Measurements from ENCODE around the gene CCL24. TPM values are rescaled to one million over a fixed set of nuclear protein-coding genes. Genes with fewer than 3 reads are reported as not detected.
"Not testable (repeated sequence)": the region's sequence is repeated elsewhere in the genome, so short reads cannot be mapped to it uniquely, and the experiment has no call there.

Gene CCL24
- not detected for polyA plus RNA-seq (ENCODE audit: insufficient read length)
- long read RNA-seq, donor 1, result 0 reads
- long read RNA-seq, donor 2, result 0 reads
- long read RNA-seq, donor 3, result 0 reads
- long read RNA-seq, donor 4, result 0 reads
- long read RNA-seq, donor 5, partial matches to known transcripts, result 0 of 1 reads
- long read RNA-seq, donor 5, other reads (novel, unspliced or antisense), result 0 of 1 reads
- long read RNA-seq, donor 6, result 0 reads
- long read RNA-seq, donor 7, result 0 reads
- long read RNA-seq, donor 8, result 0 reads

- no peak for DNase-seq
These were observed at the start of gene CCL24 for GRCh38 chr7:75813781-75814236. CCL24 (minus strand) TSS chr7:75813806; CDS start chr7:75813715, 91 bp downstream.

- DNase-seq, result no peak
These were observed 48.0 kb upstream of the CCL24 start for GRCh38 chr7:75861636-75862035.

DNA sequence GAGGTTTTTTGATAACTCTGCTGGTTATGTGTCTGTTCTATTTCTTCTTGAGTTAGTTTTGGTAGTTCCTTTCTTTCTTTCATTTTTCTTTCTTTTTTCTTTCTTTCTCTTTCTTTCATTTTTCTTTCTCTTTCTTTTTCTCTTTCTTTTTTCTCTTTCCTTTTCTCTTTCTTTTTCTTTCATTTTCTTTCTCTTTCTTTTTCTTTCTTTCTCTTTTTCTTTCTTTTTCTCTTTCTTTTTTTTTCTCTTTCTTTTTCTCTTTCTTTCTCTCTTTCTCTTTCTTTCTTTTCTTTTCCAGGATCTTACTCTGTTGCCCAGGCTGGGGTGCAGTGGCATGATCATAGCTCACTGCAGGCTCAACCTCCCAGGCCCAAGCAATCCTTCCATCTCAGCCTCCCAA lies 44.8 kb upstream of the CCL24 start:
- DNase-seq, result no peak

- DNase-seq, result no peak
These were observed 42.9 kb upstream of the CCL24 start for GRCh38 chr7:75856536-75856935.

DNA sequence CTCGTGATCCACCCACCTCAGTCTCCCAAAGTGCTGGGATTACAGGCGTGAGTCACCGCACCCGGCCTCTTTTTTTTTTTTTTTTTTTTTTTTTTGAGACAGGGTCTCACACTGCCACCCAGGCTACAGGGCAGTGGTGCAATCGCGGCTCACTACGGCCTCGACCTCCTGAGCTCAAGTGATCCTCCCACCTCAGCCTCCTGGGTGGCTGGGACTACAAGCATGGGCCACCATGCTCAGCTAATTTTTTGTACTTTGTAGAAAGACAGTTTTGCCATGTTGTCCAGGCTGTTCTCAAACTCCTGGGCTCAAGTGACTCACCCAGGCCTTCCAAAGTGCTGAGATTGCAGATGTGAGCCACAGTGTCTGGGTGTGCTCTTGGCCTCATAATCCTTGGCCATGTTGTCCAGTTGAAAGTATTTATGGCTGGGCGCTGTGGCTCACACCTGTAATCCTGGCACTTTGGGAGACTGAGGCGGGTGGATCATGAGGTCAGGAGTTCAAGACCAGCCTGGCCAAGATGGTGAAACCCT lies 41.3 kb upstream of the CCL24 start:
- DNase-seq, result not testable (repeated sequence)

DNA sequence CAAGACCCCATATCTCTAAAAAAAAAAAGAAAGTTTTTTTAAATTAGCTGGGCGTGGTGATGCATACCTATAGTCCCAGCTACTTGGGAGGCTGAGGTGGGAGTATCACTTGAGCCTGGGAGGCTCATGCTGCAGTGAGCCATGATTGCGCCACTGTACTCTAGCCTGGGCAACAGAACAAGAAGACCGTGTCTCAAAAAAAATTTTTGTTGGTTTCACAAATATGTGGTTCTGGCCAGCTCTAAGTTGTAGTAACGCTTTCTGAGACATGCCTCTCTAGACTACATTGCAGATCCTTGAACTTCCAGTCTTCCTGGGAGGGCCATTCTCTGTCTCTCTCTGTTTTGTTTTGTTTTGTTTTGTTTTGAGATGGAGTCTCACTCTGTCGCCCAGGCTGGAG lies 40.6 kb upstream of the CCL24 start:
- DNase-seq, result no peak

DNA sequence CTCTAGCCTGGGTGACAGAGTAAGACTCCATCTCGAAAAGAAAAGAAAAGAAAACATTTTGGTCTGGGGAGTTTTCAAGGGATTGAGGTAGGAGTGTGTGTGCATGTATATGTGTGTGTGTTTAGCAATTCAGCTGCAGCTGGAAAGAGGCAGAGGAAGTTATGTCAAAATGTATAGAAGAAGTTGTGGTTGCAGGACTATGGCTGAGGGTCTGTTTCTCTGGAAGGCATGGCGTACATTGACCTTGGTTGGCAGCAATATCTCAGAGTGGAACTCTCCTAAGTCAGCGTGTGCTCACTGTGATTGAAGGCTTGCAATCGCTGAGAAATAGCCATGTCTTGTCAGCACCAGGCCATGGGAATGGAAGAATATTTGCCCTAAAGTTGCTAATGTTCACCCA lies 36.6 kb upstream of the CCL24 start:
- DNase-seq, result no peak

DNA sequence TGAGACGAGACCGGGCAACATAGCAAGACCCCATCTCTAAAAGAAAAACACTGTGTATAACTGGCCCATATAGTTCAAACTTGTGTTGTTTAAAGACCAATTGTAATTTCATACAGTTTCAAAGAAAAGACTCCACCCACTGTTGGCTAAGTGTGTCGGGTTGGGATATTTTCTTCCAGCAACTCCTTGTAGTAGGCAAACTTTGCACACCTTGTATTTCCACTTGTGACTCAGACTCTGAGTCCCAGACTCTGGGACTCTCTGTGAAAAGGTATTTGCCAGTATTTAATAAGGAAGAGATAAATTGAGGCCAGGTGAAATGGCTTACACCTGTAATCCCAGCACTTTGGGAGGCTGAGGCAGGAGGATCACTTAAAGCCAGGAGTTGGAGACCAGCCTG lies 36.0 kb upstream of the CCL24 start:
- DNase-seq, result no peak

DNA sequence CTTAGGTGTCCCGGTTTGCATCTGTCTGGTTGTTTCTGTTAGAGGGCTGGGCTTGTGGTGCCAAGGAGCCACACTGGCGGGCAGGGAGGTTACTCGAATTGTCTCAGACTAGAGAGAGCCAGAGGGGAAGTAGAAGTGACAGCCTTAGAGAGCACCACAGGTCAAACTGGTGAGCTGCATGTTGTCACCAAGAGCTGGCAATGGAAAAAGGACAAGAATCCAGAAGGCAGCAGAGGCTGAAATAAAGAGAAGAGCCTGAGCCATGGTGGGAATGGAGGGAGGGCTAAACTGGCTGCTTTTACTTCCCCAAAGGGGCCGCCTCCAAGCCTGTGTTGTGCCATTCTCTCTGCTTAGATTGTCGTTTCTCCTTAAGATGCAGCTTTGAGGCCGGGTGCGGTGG lies 34.1 kb upstream of the CCL24 start:
- DNase-seq, result no peak

DNA sequence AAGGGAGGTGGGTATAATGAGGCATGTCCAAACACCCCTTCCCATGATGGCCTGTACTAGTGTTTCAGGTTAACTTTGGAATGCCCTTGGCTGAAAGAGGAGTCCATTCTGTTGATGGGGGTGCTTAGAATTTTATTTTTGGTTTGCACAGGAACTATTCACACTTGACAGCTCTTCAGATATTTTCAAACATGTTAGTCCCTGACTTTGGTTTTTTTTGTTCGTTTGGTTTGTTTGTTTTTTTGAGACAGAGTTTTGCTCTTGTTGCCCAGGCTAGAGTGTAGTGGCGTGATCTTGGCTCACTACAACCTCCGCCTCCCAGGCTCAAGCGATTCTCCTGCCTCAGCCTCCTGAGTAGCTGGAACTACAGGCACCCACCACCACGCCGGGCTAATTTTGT lies 31.5 kb upstream of the CCL24 start:
- not testable (repeated sequence) for DNase-seq

- DNase-seq, result no peak
These were observed 30.6 kb upstream of the CCL24 start for GRCh38 chr7:75844158-75844557.

DNA sequence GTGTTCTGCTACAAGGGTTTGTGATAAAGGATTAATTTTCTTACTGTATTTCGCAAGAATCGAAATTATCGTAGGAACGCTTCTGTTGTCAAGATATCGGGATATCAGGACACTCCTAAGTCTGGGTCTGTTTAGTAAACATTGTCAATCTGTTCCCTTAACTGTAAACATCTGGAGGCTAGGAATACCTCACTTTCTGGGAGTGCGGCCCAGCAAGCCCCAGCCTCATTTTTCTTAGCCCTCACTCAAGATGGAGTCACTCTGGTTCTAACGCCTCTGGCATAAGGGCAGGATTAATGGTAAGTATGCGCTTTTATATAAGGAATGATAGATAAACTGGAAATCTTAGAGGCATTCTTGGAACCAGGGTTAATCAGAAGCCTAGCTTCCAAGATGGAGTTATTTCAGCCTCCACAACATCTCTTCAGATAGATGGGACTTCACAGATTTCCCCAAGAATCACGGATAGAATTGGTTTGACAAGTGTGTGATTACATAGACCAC lies 30.1 kb upstream of the CCL24 start:
- DNase-seq, result no peak

GRCh38 chr7:75842836-75843446 lies 29.3 kb upstream of the CCL24 start:
- DNase-seq, result no peak

GRCh38 chr7:75840029-75840428 lies 26.4 kb upstream of the CCL24 start:
- DNase-seq, result no peak

- DNase-seq, result not testable (repeated sequence)
These were observed 24.8 kb upstream of the CCL24 start for GRCh38 chr7:75838281-75838930.

GRCh38 chr7:75836798-75837197 lies 23.2 kb upstream of the CCL24 start:
- DNase-seq, result no peak

GRCh38 chr7:75835688-75836285 lies 22.2 kb upstream of the CCL24 start:
- DNase-seq, result no peak

GRCh38 chr7:75833662-75834061 lies 20.1 kb upstream of the CCL24 start:
- not testable (repeated sequence) for DNase-seq

- no peak for DNase-seq
These were observed 17.4 kb upstream of the CCL24 start for GRCh38 chr7:75830978-75831377.

DNA sequence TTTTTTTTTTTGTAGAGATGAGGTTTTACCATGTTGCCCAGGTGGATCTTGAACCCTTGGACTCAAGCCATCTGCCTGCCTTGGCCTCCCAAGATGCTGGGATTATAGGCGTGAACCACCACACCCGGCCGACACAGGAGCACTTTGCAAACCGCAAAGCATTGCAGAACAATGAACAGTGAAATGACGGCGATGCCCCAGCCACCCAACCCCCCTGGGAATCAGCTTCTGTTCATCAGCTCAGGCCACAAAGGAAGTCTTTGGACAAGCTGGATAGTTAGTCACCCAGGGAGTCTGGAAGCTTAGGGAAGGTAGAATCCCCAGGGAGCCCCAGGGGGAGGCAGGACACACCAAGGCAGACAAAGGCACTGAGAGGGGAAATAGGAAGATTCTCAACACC lies 16.1 kb upstream of the CCL24 start:
- DNase-seq, result not testable (repeated sequence)

GRCh38 chr7:75823198-75823910 lies 9.7 kb upstream of the CCL24 start:
- DNase-seq, result no peak

DNA sequence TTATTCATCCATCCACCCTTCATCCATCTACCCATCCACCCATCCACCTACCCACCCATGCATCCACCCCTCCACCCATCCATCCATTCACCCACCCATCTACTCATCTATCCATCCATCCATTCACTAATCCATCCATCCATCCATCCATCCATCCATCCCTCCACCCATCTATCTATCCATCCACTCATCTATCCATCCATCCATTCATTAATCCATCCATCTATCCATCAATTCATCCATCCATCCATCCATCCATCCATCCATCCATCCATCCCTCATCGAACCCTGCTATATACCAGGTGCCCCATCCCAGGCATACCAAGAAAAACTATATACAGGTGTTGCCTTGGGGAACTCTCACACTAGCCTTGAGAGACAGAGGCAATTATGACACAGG lies 7.1 kb upstream of the CCL24 start:
- DNase-seq, result no peak
